HEK293 (cell line): ENCODE results near the gene WNT11.

Experiments
- CTCF ChIA-PET: fragments of 350-600 bp; formaldehyde crosslinking; extraction: SDS; loops from one replicate; lab custom pipeline; 2021; ENCODE audit warnings: antibody characterized with exemption; lab: Yijun Ruan, JAX
- POLR2A ChIA-PET: fragments of 300-600 bp; formaldehyde crosslinking; extraction: SDS; loops from one replicate; lab custom pipeline; 2020; ENCODE audit warnings: antibody characterized with exemption, inconsistent platforms; lab: Yijun Ruan, JAX
- H3K27ac ChIP-seq: fragments of 200-500 bp; sonication (Bioruptor generic); 2 replicates; pipeline ENCODE4 v1.5.1; 2014; ENCODE audit warnings: low read depth, low read length, control low read depth, inconsistent platforms; ENCODE audit errors: extremely low read depth
- H3K36me3 ChIP-seq, 2 experiments: fragments of 200-500 bp in 1 of 2; sonication (Bioruptor generic) in 1 of 2; 1 replicate in 1 of 2; 2 replicates in 1 of 2; pipeline ENCODE4 v1.5.1; 2014 to 2017; ENCODE audit warnings: inconsistent platforms in 2 of 2, low read length in 2 of 2; ENCODE audit not compliant: control insufficient read depth in 2 of 2, insufficient read depth in 1 of 2
- H3K4me1 ChIP-seq: fragments of 200-500 bp; sonication (Bioruptor generic); 2 replicates; pipeline ENCODE4 v1.5.1; 2014; ENCODE audit warnings: mild to moderate bottlenecking, low read length, inconsistent platforms; ENCODE audit not compliant: control insufficient read depth, insufficient read depth
- H3K4me3 ChIP-seq: 2 replicates; pipeline ENCODE4 v1.5.1; 2011; ENCODE audit warnings: low read depth, mild to moderate bottlenecking, control low read depth, low read length, moderate library complexity
- H3K9me3 ChIP-seq: fragments of 200-500 bp; sonication (Bioruptor generic); 2 replicates; pipeline ENCODE4 v1.5.1; 2014; ENCODE audit warnings: low read depth, low read length, inconsistent platforms; ENCODE audit not compliant: control insufficient read depth, insufficient read depth
- ELK4 ChIP-seq: IDR thresholded peaks from 2 replicates; pipeline ENCODE4 v1.6.1; 2011; ENCODE audit warnings: mild to moderate bottlenecking, low read depth, low read length, borderline replicate concordance
- GLI2 ChIP-seq: fragments of 450-650 bp; formaldehyde crosslinking; IDR thresholded peaks from 2 replicates; pipeline ENCODE4; 2017; ENCODE audit warnings: missing biosample characterization, missing genetic modification characterization, low read depth, borderline replicate concordance
- KLF17 ChIP-seq: fragments of 450-650 bp; formaldehyde crosslinking; IDR thresholded peaks from 2 replicates; pipeline ENCODE4 v1.5.1; 2016; ENCODE audit warnings: missing biosample characterization, missing genetic modification characterization
- REPIN1 ChIP-seq: fragments of 450-650 bp; formaldehyde crosslinking; IDR thresholded peaks from 2 replicates; pipeline ENCODE4 v1.5.1; 2017; ENCODE audit warnings: missing biosample characterization, missing genetic modification characterization, low read depth
- SP3 ChIP-seq: fragments of 450-650 bp; formaldehyde crosslinking; IDR thresholded peaks from 2 replicates; pipeline ENCODE4 v1.5.1; 2016; ENCODE audit warnings: missing biosample characterization, missing genetic modification characterization
- YY1 ChIP-seq: fragments of 450-650 bp; formaldehyde crosslinking; IDR thresholded peaks from 2 replicates; pipeline ENCODE4 v1.5.1; 2018; ENCODE audit warnings: missing biosample characterization, missing genetic modification characterization
- ZBTB1 ChIP-seq: fragments of 450-650 bp; formaldehyde crosslinking; IDR thresholded peaks from 2 replicates; pipeline ENCODE4 v1.5.1; 2016; ENCODE audit warnings: missing biosample characterization, missing genetic modification characterization
- ZBTB48 ChIP-seq: fragments of 450-650 bp; formaldehyde crosslinking; IDR thresholded peaks from 2 replicates; pipeline ENCODE4 v1.5.1; 2016; ENCODE audit warnings: missing biosample characterization, missing genetic modification characterization
- ZIC2 ChIP-seq: fragments of 450-650 bp; formaldehyde crosslinking; IDR thresholded peaks from 2 replicates; pipeline ENCODE4 v1.5.1; 2016; ENCODE audit warnings: missing biosample characterization, missing genetic modification characterization
- ZNF132 ChIP-seq: fragments of 450-650 bp; formaldehyde crosslinking; IDR thresholded peaks from 2 replicates; pipeline ENCODE4 v1.5.1; 2017; ENCODE audit warnings: missing biosample characterization, missing genetic modification characterization, borderline replicate concordance
- ZNF239 ChIP-seq: fragments of 450-650 bp; formaldehyde crosslinking; IDR thresholded peaks from 2 replicates; pipeline ENCODE4 v1.5.1; 2016; ENCODE audit warnings: missing biosample characterization, missing genetic modification characterization
- ZNF280D ChIP-seq: fragments of 450-650 bp; formaldehyde crosslinking; IDR thresholded peaks from 2 replicates; pipeline ENCODE4 v1.5.1; 2016; ENCODE audit warnings: missing biosample characterization, missing genetic modification characterization
- ZNF311 ChIP-seq: fragments of 450-650 bp; formaldehyde crosslinking; IDR thresholded peaks from 2 replicates; pipeline ENCODE4 v1.5.1; 2017; ENCODE audit warnings: missing biosample characterization, missing genetic modification characterization, borderline replicate concordance
- ZNF335 ChIP-seq: fragments of 450-650 bp; formaldehyde crosslinking; conservative IDR thresholded peaks from 2 replicates; pipeline ENCODE4 v1.5.1; 2016; ENCODE audit warnings: missing biosample characterization, missing genetic modification characterization
- ZNF416 ChIP-seq: fragments of 450-650 bp; formaldehyde crosslinking; IDR thresholded peaks from 2 replicates; pipeline ENCODE4 v1.5.1; 2016; ENCODE audit warnings: missing biosample characterization, missing genetic modification characterization
- ZNF585B ChIP-seq: fragments of 450-650 bp; formaldehyde crosslinking; IDR thresholded peaks from 2 replicates; pipeline ENCODE4 v1.5.1; 2016; ENCODE audit warnings: missing biosample characterization, missing genetic modification characterization
- ZNF654 ChIP-seq: fragments of 450-650 bp; formaldehyde crosslinking; IDR thresholded peaks from 2 replicates; pipeline ENCODE4 v1.5.1; 2016; ENCODE audit warnings: low read depth, missing biosample characterization, missing genetic modification characterization
- ZNF701 ChIP-seq: fragments of 450-650 bp; formaldehyde crosslinking; IDR thresholded peaks from 2 replicates; pipeline ENCODE4 v1.5.1; 2016; ENCODE audit warnings: missing biosample characterization, missing genetic modification characterization
- ZNF76 ChIP-seq: fragments of 450-650 bp; formaldehyde crosslinking; IDR thresholded peaks from 2 replicates; pipeline ENCODE4; 2016; ENCODE audit warnings: low read depth, missing biosample characterization, missing genetic modification characterization, borderline replicate concordance

Gene WNT11

DNA sequence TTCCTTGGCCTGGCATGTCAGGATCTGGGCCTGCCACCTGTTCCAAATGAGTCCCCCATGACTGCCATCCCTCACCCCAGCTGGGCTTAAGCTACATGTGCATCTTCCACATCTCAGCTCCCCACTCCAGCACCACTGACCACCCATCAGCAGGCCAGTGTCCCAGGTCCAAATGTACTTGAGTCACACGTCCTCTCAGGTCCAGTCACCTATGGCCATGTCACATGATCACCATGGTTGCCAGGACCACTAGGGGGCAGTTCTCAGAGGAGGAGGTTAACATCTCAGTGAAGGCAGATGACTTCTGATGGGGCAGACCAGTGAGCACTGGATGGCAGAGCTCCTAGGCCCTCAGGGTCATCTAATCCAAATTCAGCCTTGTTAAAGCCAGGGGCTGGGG lies 41.9 kb upstream of the WNT11 start (continued):
- TF ChIP-seq ZBTB1 (tag by site-specific recombination) (no peak), GLI2 (tag by site-specific recombination) (no peak), ZNF239 (tag by site-specific recombination) (no peak)

DNA sequence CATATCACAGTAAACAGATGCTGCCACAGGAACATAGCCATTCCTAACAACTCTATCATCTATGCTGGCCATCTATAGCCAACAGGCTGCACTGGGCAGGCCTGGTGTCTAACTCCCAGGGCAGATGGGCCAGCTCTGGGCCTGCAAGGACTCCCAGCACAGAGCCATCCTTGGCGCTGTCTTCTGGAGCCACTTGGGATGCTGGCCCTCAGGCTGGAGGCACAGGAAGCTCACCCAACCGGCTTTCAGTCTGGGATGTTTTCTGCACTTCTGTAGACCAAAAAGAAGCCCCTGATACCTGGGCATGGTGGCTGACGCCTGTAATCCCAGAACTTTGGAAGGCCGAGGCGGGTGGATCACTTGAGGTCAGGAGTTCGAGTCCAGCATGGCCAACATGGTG lies 40.8 kb upstream of the WNT11 start:
- POLR2A ChIA-PET, result no interaction called here
- no peak for TF ChIP-seq ZNF311 (tag by site-specific recombination)
- TF ChIP-seq ZNF335 (tag by site-specific recombination), result no peak
- TF ChIP-seq ZNF701 (tag by site-specific recombination), result no peak
- no peak for TF ChIP-seq ZNF280D (tag by site-specific recombination)
- no peak for TF ChIP-seq YY1 (tag by site-specific recombination)
- Histone ChIP-seq H3K4me3 (no peak overlapping the region), H3K9me3 (no peaks in the 10 kb centered on the region), H3K36me3 (no peaks in the 10 kb centered on the region), H3K4me1 (no peaks in the 10 kb centered on the region), H3K27ac (no peak overlapping the region)
- CTCF ChIA-PET, result no interaction called here

DNA sequence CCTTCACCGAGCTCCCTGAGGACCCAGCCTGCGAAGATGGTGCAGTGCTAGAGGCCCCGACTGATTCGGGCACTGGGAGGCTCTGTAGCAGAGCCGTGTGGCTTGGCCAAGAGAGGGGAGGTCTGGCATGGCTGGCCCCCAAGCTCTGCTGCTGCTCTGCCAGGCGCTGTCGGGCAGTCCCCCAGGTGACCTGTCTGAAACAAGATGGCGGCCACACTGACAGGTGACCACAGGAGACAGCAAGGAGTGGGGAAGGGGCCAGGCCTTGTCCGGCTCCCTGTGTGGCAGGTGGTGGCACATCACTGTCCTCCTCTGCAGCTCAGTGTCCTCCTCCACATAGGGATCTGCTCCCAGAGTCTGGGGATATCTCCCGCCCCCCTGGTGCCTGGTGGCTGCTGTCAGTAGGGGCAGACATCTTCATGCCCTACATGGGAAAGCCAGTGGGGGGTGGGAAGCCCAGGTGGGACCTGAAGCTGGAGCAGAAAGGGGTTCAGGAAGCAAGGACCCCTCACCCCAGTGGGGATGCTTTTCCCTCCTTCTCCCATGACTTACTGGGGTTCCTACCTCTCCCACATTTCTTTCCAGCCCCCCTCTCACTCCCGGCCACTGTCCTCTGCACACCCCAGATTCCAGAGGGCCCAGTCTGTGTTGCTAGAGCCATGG lies 40.1 kb upstream of the WNT11 start:
- ChIA-PET POLR2A (no interaction called here), CTCF (interaction anchor here (0.6 to 1.1 kb wide), 2 partner anchors 12 to 610 kb away, joined by 3 read pairs; no protein-coding TSS in a partner anchor)
- Histone ChIP-seq H3K9me3 (no peaks in the 10 kb centered on the region), H3K27ac (no peak overlapping the region), H3K4me1 (no peaks in the 10 kb centered on the region), H3K4me3 (no peak overlapping the region), H3K36me3 (no peaks in the 10 kb centered on the region)
- TF ChIP-seq ZNF132 (tag by site-specific recombination) (no peak), ZBTB48 (tag by site-specific recombination) (no peak), ELK4 (no peak), REPIN1 (tag by site-specific recombination) (no peak), KLF17 (tag by site-specific recombination) (no peak), ZIC2 (tag by site-specific recombination) (no peak), ZNF654 (no peak), SP3 (no peak), ZNF416 (tag by site-specific recombination) (no peak), ZNF76 (tag by site-specific recombination) (no peak), ZNF585B (tag by site-specific recombination) (no peak)
